HepG2 (cell line): Measurements from ENCODE around the gene CHST11. TPM values are rescaled to one million over a fixed set of nuclear protein-coding genes. Genes with fewer than 3 reads are reported as not detected.

Source experiments
- KDM3A ChIP-seq: IDR thresholded peaks from 2 replicates; pipeline ENCODE4 v1.6.1; 2018; ENCODE audit warnings: low read depth, missing compliant biosample characterization
- TOPORS ChIP-seq: sonication (generic); formaldehyde crosslinking; IDR thresholded peaks from 2 replicates; pipeline ENCODE4 v1.8.0; 2023; ENCODE audit warnings: mild to moderate bottlenecking, missing genetic modification reagents
- ZBTB38 ChIP-seq: sonication (generic); formaldehyde crosslinking; IDR thresholded peaks from 2 replicates; pipeline ENCODE4 v1.5.1; 2020; ENCODE audit warnings: mild to moderate bottlenecking, missing genetic modification reagents
- ZNF891 ChIP-seq: sonication (generic); formaldehyde crosslinking; IDR thresholded peaks from 2 replicates; pipeline ENCODE4 v1.5.0; 2020; ENCODE audit warnings: mild to moderate bottlenecking, missing genetic modification reagents
- polyA plus RNA-seq, 8 experiments: library from polyadenylated mRNA; depleted of rRNA in 3 of 8; stranded (reverse) in 7 of 8; unstranded in 1 of 8; fragments of >200 nt; fragmentation: Illumina TruSeq in 4 of 8; extraction: Trizol in 4 of 8; gene quantifications; 2 replicates each; pipeline versions ENCODE4 v1.2.1 to v1.2.3, GENCODE V29; 2011 to 2016; ENCODE audit warnings: low read depth in 4 of 8, missing spikeins in 1 of 8, mixed read lengths in 1 of 8; ENCODE audit not compliant: insufficient read depth in 1 of 8
- total RNA-seq, 5 experiments: library from RNA; depleted of rRNA; stranded (reverse); fragments of >200 nt; fragmentation: Illumina TruSeq; extraction: Trizol; gene quantifications; 2 replicates each; pipeline ENCODE4 v1.2.3, GENCODE V29; 2016; ENCODE audit warnings: low read depth in 1 of 5
- TF ChIP-seq, protein P1 (sequence below): sonication (generic); formaldehyde crosslinking; IDR thresholded peaks from 2 replicates; pipeline ENCODE4 v1.4.0; 2020; ENCODE audit warnings: missing genetic modification reagents
- TF ChIP-seq, protein P2 (sequence below): sonication (generic); formaldehyde crosslinking; IDR thresholded peaks from 2 replicates; pipeline ENCODE4 v1.5.0; 2020; ENCODE audit warnings: mild to moderate bottlenecking, missing genetic modification reagents
- TF ChIP-seq, protein P3 (sequence below), 2 experiments: fragments of 450-650 bp in 1 of 2; sonication (generic) in 1 of 2; formaldehyde crosslinking in 1 of 2; IDR thresholded peaks; 2 replicates each; pipeline versions ENCODE4 v1.6.1 to v1.8.0; 2016 to 2022; ENCODE audit warnings: antibody characterized with exemption in 1 of 2, mild to moderate bottlenecking in 1 of 2, missing genetic modification reagents in 1 of 2
- TF ChIP-seq, protein P4 (sequence below): sonication (generic); formaldehyde crosslinking; IDR thresholded peaks from 2 replicates; pipeline ENCODE4 v1.4.0; 2020; ENCODE audit warnings: mild to moderate bottlenecking, low read depth, missing genetic modification reagents

Gene CHST11
- total and polyA plus RNA-seq, 2 of the 13 experiments (the other 11 are each of a cell fraction or from before 2014, with no cell fraction given), result 0.15 TPM; not detected in 1

DNA sequence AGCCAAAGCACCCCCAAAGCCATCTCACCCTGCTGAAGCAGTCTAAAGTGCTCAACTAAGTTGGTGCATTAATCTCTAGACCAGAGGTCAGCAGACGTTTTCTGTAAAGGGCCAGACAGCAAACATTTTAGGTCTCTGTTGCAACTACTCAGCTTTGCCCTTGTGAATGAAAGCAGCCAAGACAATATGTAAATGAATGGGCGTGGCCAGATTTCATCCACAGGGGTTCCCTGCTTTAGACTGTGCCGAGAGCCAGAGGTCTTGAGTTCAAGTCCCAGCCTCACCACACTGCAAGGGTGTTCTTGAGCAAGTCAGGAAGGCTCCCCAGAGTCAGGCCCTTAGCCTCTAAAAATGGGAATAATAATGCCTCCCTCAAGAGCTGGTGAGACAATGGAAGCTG lies 166.2 kb downstream of the CHST11 start (continued):
- TF ChIP-seq, protein P1, sequence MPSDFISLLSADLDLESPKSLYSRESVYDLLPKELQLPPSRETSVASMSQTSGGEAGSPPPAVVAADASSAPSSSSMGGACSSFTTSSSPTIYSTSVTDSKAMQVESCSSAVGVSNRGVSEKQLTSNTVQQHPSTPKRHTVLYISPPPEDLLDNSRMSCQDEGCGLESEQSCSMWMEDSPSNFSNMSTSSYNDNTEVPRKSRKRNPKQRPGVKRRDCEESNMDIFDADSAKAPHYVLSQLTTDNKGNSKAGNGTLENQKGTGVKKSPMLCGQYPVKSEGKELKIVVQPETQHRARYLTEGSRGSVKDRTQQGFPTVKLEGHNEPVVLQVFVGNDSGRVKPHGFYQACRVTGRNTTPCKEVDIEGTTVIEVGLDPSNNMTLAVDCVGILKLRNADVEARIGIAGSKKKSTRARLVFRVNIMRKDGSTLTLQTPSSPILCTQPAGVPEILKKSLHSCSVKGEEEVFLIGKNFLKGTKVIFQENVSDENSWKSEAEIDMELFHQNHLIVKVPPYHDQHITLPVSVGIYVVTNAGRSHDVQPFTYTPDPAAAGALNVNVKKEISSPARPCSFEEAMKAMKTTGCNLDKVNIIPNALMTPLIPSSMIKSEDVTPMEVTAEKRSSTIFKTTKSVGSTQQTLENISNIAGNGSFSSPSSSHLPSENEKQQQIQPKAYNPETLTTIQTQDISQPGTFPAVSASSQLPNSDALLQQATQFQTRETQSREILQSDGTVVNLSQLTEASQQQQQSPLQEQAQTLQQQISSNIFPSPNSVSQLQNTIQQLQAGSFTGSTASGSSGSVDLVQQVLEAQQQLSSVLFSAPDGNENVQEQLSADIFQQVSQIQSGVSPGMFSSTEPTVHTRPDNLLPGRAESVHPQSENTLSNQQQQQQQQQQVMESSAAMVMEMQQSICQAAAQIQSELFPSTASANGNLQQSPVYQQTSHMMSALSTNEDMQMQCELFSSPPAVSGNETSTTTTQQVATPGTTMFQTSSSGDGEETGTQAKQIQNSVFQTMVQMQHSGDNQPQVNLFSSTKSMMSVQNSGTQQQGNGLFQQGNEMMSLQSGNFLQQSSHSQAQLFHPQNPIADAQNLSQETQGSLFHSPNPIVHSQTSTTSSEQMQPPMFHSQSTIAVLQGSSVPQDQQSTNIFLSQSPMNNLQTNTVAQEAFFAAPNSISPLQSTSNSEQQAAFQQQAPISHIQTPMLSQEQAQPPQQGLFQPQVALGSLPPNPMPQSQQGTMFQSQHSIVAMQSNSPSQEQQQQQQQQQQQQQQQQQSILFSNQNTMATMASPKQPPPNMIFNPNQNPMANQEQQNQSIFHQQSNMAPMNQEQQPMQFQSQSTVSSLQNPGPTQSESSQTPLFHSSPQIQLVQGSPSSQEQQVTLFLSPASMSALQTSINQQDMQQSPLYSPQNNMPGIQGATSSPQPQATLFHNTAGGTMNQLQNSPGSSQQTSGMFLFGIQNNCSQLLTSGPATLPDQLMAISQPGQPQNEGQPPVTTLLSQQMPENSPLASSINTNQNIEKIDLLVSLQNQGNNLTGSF (CRISPR knock-in tag), result no peak
- TF ChIP-seq, protein P2, sequence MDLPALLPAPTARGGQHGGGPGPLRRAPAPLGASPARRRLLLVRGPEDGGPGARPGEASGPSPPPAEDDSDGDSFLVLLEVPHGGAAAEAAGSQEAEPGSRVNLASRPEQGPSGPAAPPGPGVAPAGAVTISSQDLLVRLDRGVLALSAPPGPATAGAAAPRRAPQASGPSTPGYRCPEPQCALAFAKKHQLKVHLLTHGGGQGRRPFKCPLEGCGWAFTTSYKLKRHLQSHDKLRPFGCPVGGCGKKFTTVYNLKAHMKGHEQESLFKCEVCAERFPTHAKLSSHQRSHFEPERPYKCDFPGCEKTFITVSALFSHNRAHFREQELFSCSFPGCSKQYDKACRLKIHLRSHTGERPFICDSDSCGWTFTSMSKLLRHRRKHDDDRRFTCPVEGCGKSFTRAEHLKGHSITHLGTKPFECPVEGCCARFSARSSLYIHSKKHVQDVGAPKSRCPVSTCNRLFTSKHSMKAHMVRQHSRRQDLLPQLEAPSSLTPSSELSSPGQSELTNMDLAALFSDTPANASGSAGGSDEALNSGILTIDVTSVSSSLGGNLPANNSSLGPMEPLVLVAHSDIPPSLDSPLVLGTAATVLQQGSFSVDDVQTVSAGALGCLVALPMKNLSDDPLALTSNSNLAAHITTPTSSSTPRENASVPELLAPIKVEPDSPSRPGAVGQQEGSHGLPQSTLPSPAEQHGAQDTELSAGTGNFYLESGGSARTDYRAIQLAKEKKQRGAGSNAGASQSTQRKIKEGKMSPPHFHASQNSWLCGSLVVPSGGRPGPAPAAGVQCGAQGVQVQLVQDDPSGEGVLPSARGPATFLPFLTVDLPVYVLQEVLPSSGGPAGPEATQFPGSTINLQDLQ, result no peak
- TF ChIP-seq ZBTB38 (CRISPR knock-in tag) (no peak), TOPORS (no peak), KDM3A (CRISPR knock-in tag) (no peak), ZNF891 (CRISPR knock-in tag) (no peak)
- TF ChIP-seq, protein P3, sequence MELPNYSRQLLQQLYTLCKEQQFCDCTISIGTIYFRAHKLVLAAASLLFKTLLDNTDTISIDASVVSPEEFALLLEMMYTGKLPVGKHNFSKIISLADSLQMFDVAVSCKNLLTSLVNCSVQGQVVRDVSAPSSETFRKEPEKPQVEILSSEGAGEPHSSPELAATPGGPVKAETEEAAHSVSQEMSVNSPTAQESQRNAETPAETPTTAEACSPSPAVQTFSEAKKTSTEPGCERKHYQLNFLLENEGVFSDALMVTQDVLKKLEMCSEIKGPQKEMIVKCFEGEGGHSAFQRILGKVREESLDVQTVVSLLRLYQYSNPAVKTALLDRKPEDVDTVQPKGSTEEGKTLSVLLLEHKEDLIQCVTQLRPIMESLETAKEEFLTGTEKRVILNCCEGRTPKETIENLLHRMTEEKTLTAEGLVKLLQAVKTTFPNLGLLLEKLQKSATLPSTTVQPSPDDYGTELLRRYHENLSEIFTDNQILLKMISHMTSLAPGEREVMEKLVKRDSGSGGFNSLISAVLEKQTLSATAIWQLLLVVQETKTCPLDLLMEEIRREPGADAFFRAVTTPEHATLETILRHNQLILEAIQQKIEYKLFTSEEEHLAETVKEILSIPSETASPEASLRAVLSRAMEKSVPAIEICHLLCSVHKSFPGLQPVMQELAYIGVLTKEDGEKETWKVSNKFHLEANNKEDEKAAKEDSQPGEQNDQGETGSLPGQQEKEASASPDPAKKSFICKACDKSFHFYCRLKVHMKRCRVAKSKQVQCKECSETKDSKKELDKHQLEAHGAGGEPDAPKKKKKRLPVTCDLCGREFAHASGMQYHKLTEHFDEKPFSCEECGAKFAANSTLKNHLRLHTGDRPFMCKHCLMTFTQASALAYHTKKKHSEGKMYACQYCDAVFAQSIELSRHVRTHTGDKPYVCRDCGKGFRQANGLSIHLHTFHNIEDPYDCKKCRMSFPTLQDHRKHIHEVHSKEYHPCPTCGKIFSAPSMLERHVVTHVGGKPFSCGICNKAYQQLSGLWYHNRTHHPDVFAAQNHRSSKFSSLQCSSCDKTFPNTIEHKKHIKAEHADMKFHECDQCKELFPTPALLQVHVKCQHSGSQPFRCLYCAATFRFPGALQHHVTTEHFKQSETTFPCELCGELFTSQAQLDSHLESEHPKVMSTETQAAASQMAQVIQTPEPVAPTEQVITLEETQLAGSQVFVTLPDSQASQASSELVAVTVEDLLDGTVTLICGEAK (IDR thresholded peaks at IDR 0.05), result no peak
- TF ChIP-seq, protein P3 (CRISPR knock-in tag; IDR thresholded peaks at IDR 0.05), result no peak
- TF ChIP-seq, protein P4, sequence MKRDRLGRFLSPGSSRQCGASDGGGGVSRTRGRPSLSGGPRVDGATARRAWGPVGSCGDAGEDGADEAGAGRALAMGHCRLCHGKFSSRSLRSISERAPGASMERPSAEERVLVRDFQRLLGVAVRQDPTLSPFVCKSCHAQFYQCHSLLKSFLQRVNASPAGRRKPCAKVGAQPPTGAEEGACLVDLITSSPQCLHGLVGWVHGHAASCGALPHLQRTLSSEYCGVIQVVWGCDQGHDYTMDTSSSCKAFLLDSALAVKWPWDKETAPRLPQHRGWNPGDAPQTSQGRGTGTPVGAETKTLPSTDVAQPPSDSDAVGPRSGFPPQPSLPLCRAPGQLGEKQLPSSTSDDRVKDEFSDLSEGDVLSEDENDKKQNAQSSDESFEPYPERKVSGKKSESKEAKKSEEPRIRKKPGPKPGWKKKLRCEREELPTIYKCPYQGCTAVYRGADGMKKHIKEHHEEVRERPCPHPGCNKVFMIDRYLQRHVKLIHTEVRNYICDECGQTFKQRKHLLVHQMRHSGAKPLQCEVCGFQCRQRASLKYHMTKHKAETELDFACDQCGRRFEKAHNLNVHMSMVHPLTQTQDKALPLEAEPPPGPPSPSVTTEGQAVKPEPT (CRISPR knock-in tag), result no peak
